H7 (cell line): ENCODE measurements around the gene CREBZF. TPM values are rescaled to one million over a fixed set of nuclear protein-coding genes. Genes with fewer than 3 reads are reported as not detected.
"Not testable (repeated sequence)": the region's sequence is repeated elsewhere in the genome, so short reads cannot be mapped to it uniquely, and the experiment has no call there.

Experiments used
- DNase-seq: peaks from one replicate; pipeline ENCODE4 v3.0.0; 2012
- H3K27me3 ChIP-seq: 2 replicates; pipeline ENCODE4 v1.6.0; 2011; ENCODE audit warnings: mild to moderate bottlenecking, low read length; ENCODE audit not compliant: control insufficient read depth, insufficient read depth
- H3K36me3 ChIP-seq: replicated peaks from 2 replicates; pipeline ENCODE4 v1.5.1; 2011; ENCODE audit warnings: low read length; ENCODE audit not compliant: control insufficient read depth, insufficient read depth
- H3K4me3 ChIP-seq: 2 replicates; pipeline ENCODE4 v1.5.1; 2011; ENCODE audit warnings: low read depth, mild to moderate bottlenecking, control low read depth, low read length, moderate library complexity; ENCODE audit not compliant: insufficient read depth
- total RNA-seq: library from RNA; depleted of rRNA; stranded (reverse); fragments of >200 nt; shearing (Covaris generic); gene quantifications from 2 replicates; pipeline ENCODE4 v1.2.3, GENCODE V29; 2014; rRNA removed

Gene CREBZF
- total RNA-seq, 1 experiment from 2014 or later: 34.7 TPM

DNA sequence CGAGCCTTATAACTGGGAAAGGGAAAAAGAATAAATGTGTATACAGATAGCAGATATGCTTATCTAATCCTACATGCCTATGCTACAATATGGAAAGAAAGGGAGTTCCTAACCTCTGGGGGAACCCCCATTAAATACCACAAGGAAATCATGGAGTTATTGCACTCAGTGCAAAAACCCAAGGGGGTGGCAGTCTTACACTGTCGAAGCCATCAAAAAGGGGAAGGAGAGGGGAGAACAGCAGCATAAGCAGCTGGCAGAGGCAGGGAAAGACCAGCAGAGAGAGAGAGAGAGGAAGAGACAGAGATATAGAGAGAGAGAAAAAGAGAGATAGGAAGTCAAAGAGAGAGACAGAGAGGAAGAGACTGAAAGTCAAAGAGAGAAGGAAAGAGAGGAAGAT, 53.3 kb downstream of the CREBZF start:
- not testable (repeated sequence) for H3K27me3 ChIP-seq, H3K36me3 ChIP-seq, DNase-seq, H3K4me3 ChIP-seq

Other genes with a start within 250 kb of the CREBZF start
- gene DLG2, start 37.8 kb downstream of the CREBZF start, total RNA-seq: 1.8 and 3.3 TPM in 2 replicates
- 61.3 and 64.2 TPM in 2 replicates for gene TMEM126B, start 36.5 kb downstream of the CREBZF start, total RNA-seq
- gene TMEM126A, start 17.2 kb downstream of the CREBZF start, total RNA-seq: 28.0 and 31.6 TPM in 2 replicates
- gene CCDC89, start 21.1 kb upstream of the CREBZF start, total RNA-seq: not detected in 2 replicates
- gene SYTL2, start 146.0 kb upstream of the CREBZF start, total RNA-seq: 1.4 and 2.0 TPM in 2 replicates
- gene CCDC83, start 190.3 kb upstream of the CREBZF start, total RNA-seq: not detected in 2 replicates